ENCODE data around the gene ABCC12. TPM values are rescaled to one million over a fixed set of nuclear protein-coding genes. Genes with fewer than 3 reads are reported as not detected.

ABCC12 gene
- total and polyA plus RNA-seq, 10 of the 15 experiments (the other 5 are each of a cell fraction or from before 2014, with no cell fraction given), result 0.02 to 0.03 (median 0.03) TPM; not detected in 6

- RAD21 ChIA-PET (ENCODE audit: unreplicated experiment), result interaction anchor here (1.1 kb wide), 1 partner anchor 39 kb away, joined by 3 read pairs; no protein-coding TSS in a partner anchor
- Histone ChIP-seq H3K4me2 (ENCODE audit: control insufficient read depth, insufficient read depth) (no peak overlapping the region), H3K79me2 (ENCODE audit: control insufficient read depth, insufficient read depth, low read length) (no peaks in the 10 kb centered on the region), H3K4me3 (no peak overlapping the region), H3K9me3 (replicated peaks; ENCODE audit: control insufficient read depth, insufficient read depth, low read length) (no peaks in the 10 kb centered on the region), H4K20me1 (ENCODE audit: control insufficient read depth, insufficient read depth) (no peaks in the 10 kb centered on the region), H3K27me3 (replicated peaks in 1 of 2; ENCODE audit: control insufficient read depth in 2 of 2, insufficient read depth in 2 of 2, low read length in 1 of 2) (no peaks in the 10 kb centered on the region; a peak in 1 of 4 replicates), H3K9ac (ENCODE audit: control insufficient read depth, insufficient read depth, low read length) (no peak overlapping the region), H2AFZ (ENCODE audit: control insufficient read depth, low read depth, low read length) (no peak overlapping the region), H3K27ac (ENCODE audit: control insufficient read depth, insufficient read depth) (no peak overlapping the region), H3K4me1 (ENCODE audit: control insufficient read depth, insufficient read depth, low read length) (no peaks in the 10 kb centered on the region), H3K36me3 (ENCODE audit: control insufficient read depth in 2 of 2, insufficient read depth in 2 of 2, low read length in 1 of 2) (no peaks in the 10 kb centered on the region)
- POLR2A ChIA-PET, result no interaction called here
- BruUV-seq (replicated peaks), result no TSS peak
- SMC1A ChIA-PET (ENCODE audit: uncharacterized antibody, unreplicated experiment), result no interaction called here
- FAIRE-seq (no peak), ATAC-seq (no peak), DNase-seq (ENCODE audit: low read depth, low spot score) (no peak)
- in situ Hi-C loops (cut with MboI) (no loop called here), intact Hi-C loops (cut with micrococcal nuclease; ENCODE audit: unreplicated experiment) (no loop called here)
- WGBS (ENCODE audit: insufficient coverage, insufficient replicate concordance, low lambda C conversion rate, missing lambda C conversion rate), result 43% methylated on average over 8 of the region's 8 CpGs
- CTCF ChIA-PET, result no interaction called here
- TF ChIP-seq E4F1 (IDR thresholded peaks at IDR 0.05; ENCODE audit: borderline replicate concordance, partially characterized antibody), result no peak
- no peak for TF ChIP-seq SMC3 (IDR thresholded peaks at IDR 0.05; ENCODE audit: borderline replicate concordance, low read length)
- TF ChIP-seq ATF3 (IDR thresholded peaks at IDR 0.05; ENCODE audit: borderline replicate concordance, extremely low read depth, low read depth, low read length), result no peak
- no peak for TF ChIP-seq ZBTB4 (CRISPR knock-in tag; IDR thresholded peaks at IDR 0.05)
- TF ChIP-seq NKRF (conservative IDR thresholded peaks at IDR 0.05), result no peak
- no peak for TF ChIP-seq CREM (IDR thresholded peaks at IDR 0.05; ENCODE audit: low read depth)
- TF ChIP-seq SP1 (IDR thresholded peaks at IDR 0.05; ENCODE audit: low read depth, low read length), result no peak
- TF ChIP-seq RCOR1 (conservative IDR thresholded peaks at IDR 0.05; ENCODE audit: low read depth, low read length), result no peak
- no peak for TF ChIP-seq PRDM15 (CRISPR knock-in tag; IDR thresholded peaks at IDR 0.05)
- TF ChIP-seq TCF7 (IDR thresholded peaks at IDR 0.05; ENCODE audit: borderline replicate concordance), result no peak
These were observed 48.4 kb upstream of the ABCC12 start for GRCh38 chr16:48203974-48204824.

Data from GM12878 (cell line).